Uterus (tissue), 2 donors: Measurements from ENCODE around the gene NOP14.
"Not testable (repeated sequence)": the region's sequence is repeated elsewhere in the genome, so short reads cannot be mapped to it uniquely, and the experiment has no call there.

Experiments used
- CTCF ChIP-seq, 4 experiments: fragments of 200-600 bp in 2 of 4; fragments of 450-650 bp in 2 of 4; sonication (generic) in 2 of 4; IDR thresholded peaks; one replicate each; pipeline ENCODE4 v1.5.1; 2016 to 2019; ENCODE audit warnings: antibody characterized with exemption in 4 of 4, mild to moderate bottlenecking in 2 of 4, moderate library complexity in 1 of 4
- POLR2A ChIP-seq, 2 donors: fragments of 450-650 bp; IDR thresholded peaks; one replicate each; pipeline ENCODE4 v1.6.1; 2016; ENCODE audit warnings: antibody characterized with exemption in 2 of 2, mild to moderate bottlenecking in 1 of 2, moderate library complexity in 1 of 2

- not testable (repeated sequence) for TF ChIP-seq CTCF, POLR2A (IDR thresholded peaks at IDR 0.05)
Measured at GRCh38 chr4:2955186-2956044, 7.8 kb downstream of the NOP14 start.
